MV-4-11 (cell line): ENCODE data around the gene CDK6.
"Not testable (repeated sequence)": the region's sequence is repeated elsewhere in the genome, so short reads cannot be mapped to it uniquely, and the experiment has no call there.

Experiments used
- DNase-seq: peaks from one replicate; lab custom pipeline; 2025; lab: John Stamatoyannopoulos, UW

Gene CDK6

DNA sequence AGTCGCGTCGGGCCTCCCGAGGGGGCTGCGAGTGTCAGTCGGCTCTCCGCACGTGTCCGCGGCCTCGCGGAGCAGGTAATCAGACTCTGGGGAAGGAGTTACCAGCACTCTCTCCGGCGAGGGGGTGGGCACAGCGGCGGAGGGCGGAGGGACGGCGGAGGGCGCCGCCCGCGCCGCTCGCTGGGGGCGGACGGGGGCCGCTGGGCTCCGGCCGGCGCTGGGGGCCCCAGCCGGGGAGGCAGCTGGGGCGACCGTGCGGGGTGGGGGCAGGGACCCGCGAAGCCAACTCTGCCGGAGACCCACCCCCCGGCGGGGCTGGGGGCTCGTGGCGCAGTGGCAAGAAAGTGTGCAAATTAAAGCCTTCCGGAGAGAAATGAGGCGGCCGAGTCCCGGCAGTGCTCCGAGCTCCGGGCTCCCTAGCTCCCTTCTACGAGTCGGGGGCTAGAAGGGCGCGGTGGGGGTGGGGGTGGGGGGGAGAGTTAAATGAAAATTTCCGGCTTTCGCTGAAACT, at the start of gene CDK6:
CDK6 (minus strand) TSS at position 85 of the 511 bp plus-strand sequence. CDS start 3,250 bp downstream, outside the sequence.
- DNase-seq: no peak

DNA sequence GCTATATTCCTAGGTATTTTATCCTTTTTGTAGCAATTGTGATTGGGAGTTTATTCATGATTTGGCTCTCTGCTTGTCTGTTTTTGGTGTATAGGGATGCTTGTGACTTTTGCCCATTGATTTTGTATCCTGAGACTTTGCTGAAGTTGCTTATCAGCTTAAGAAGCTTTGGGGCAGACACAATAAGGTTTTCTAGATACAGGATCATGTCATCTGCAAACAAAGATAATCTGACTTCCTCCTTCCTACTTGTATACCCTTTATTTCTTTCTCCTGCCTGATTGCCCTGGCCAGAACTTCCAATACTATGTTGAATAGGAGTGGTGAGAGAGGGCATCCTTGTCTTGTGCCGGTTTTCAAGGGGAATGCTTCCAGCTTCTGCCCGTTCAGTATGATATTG, 49.7 kb upstream of the CDK6 start:
- DNase-seq: not testable (repeated sequence)

DNA sequence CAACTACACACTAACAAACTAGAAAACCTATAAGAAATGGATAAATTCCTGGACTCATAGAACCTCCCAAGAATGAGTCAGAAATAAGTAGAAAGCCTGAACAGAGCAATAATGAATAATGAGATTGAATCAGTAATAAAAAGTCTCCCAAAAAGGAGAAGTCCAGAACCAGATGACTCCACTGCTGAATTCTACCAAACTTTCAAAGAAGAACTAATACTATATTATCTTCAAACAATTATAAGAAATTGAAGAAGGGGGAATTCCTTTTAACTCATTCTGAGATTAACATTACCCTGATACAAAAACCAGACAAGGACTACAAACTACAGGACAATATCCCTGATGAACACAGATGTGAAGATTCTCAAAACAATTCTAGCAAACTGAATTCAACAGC, 47.8 kb upstream of the CDK6 start:
- no peak for DNase-seq

DNA sequence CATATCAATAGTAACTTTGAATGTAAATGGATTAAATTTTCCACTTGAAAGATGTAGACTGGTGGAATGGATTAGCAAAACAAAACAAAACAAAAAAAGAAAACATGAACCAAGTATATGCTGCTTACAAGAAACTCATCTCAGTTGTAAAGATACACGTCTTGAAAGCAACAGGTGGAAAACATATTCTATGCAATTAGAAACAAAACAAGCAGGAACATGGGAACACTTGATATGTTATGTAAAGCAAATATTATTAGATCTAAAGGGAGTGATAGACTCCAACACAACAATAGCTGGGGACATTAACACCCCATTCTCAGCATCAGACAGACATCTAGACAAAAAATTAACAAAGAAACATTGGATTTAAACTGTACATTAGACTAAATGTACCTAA, 46.4 kb upstream of the CDK6 start:
- DNase-seq: no peak

DNA sequence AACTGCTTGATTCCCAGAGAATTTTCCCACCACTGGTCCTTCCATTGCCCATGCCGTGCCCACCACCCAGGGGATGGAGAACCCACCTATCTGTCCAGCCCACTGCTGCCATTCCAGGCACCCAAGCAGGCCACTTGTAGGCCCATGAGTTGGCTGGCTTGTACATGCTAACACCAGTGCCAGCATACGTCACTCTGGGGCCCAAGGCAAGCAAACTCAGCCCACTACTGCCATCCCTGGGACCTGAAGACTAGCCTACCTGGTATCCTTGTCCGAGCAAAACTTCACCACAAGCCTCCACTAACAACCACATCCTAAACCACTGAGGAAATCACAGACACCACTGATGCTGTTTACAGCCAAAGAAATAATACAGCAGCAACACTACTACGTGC, 44.7 kb upstream of the CDK6 start:
- DNase-seq: no peak

DNA sequence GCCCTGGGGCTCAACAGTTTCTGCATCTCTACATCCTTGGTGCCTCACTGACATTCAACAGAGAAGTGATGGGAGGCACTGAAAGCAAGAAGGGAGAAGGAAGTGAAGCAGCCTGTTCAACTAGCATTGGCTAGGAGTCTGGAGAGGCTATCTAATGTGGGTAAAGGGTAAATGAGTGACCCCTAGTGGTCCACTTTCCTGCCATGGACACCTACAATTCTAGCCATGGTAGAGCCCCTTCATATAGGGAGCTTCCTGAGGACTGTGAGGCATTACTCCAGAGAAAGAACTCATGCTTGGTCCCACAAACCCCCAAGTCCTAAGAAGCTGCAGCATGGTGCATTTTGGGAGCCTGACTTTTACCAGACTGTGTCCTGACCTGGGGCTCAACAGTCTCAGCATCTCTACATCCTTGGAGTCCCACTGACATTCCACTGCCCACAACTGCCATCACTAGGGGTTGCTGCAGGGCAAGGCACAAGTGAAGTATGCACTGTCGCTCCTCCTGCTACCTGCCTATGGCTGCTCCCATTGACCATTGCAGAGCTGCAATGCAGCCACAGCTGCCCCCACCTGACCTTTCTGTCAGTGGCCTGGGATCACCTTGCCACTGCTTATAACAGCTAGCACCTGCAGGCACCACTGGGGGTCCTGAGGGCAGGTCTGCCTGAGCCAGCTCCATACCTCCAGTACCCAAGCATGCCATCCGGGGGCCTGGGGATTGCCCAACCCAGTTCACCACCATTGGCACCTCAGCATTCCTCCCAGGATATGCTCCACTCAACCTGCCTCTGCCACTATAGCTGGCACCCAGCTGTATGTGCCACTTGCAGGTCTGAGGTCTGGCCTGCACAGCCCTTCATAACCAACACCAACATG, 44.1 kb upstream of the CDK6 start:
- no peak for DNase-seq

DNA sequence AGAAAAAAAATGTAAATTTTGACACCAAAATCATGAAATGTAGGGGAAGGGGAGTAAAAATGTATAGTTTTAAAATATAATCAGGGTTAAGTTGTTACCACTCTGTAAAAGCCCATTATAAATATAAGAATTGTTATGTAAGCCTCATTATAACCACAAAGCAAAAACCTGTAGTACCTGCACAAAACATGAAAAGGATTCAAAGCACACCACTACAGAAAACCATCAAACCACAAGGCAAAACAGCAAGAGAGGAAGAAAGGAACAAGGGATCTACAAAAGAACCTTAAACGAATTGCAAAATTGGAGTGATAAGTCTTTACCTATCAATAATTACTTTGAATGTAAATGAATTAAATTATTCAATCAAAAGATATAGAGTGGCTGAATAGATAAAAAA, 41.0 kb upstream of the CDK6 start:
- DNase-seq: no peak

DNA sequence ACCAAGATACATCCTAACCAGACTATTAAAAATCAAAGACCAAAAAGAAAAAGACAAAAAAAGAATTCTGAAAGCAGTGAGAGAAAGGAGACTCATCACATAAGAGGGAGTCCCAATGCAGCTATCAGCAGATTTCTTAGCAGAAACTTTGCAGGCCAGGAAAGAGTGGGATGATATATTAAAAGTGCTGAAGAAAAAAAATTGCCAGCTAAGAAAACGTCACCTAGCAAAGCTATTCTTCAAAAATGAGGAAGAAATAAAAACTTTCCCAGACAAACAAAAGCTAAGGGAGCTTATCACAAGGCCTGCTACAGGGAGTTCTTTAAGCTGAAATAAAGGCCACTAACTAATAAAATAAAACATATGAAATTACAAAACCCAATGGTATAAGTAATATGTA, 40.5 kb upstream of the CDK6 start:
- DNase-seq: no peak

DNA sequence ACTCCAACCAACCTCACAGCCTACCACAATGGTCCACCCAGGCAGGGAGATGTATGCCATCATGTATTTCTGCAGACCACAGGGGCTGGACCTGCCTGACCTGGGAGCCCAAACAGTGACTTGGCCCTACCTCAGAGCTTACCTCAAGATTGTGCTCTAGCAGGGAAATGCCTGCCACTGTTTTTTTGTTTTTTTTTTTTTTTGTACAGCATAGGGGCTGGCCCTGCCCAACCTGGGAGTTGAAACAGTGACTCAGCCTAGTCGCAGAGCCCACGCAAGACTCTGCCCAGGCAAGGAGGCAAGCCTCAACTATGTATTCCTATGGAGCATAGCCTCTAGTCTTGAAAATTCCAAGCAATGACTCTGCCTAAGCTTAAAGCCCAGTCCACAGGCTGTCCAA, 39.3 kb upstream of the CDK6 start:
- DNase-seq: no peak

DNA sequence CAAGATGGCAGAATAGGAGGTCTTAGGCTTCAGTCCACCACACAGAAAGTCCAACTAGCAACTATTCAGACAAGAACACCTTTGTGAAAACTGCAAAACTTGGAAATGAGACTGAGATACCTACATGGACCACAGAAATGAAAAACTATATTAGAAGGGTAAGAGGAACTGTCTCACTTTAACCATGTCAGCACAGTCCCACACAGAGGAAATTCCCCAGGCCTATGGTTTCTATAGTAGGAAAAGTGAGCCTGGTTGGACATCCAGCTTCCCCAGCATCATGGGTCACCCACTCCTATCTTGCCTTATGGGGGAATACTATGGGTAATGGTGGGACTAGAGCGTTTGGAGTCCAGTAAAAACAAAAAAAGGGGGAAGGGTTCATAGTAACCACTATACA, 38.8 kb upstream of the CDK6 start:
- no peak for DNase-seq

DNA sequence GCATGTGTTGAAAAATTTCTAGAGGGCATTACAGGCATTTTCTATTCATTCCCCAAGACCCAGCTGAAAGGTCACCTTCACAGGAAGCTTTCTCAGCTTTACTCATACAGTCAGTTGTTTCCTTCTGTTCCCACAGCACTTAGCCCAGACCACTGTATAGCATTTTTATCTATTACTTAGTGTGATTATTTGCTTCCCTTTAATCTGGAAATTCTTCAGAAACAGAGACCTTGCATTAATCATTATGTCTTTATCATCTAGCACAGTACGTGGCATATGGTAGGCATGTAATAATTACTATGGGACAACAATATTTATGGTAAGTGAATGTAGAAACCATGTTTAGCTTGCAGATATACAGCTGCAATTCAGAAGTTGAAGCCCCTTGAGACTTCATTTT, 38.2 kb upstream of the CDK6 start:
- DNase-seq: no peak

DNA sequence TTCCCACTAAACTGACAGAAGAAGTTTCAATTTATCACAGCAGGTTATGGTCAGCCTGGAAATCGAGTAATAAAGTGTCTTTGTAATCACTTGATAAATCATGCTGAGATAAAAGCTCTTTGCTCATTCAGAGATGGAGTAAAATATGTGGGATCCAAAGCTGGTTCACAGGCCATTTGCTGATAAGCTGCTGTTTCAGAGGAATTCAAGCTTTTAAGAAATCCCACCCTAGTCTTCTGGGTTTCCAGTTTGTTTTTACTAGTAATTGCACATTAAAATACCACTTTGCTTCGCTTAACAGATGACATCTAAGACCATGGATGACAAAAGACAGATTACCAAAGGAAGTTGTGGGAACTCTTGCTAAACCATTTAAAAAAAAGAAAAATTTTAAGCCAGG, 37.4 kb upstream of the CDK6 start:
- peak; percentile 9 for DNase-seq

DNA sequence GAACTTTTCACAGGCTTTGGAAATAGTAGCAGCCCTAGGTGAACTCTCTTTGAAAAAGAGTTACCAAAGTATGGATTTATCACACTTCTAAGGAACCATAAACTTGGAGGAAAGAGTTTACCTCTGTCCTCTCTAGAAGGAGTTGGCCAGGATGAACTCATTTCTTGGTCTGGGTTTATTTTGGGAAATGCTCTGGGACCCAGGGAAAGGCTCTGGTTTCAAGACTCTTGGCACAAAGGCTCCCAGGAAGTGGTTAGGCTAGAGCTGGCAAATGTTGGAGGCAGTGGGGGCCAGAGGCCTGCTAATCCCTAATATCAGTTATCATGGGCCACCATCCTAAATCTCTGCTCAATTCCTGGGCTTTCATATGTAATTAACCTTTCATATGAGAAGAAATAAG, 36.3 kb upstream of the CDK6 start:
- no peak for DNase-seq

DNA sequence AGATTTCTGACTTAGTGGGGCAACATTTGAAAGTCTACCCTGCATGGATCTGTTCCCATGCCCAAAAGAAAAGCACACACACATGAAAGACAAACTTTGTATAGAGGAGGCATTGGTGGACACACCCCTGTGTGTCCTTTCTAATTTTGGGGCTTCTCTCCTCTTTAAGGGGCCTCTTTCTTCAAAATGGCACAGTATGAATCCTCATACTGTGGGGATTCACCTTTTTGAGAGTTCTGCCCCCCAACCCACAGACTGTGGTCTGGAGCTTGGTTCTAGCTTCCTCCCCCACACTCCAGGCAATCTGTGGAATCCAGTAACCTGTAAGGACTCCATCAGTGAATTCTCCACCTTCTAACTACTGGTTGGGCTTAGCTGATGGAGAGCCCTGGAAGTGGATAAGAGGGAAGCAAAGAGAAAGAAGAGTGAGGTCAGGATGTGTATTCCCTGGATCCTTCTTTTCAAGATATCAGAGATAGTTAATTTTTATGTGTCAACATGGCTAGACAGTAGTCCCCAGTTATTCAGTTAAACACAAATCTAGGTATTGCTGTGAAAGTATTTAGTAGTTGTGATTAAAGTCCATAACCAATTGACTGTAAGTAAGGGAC, 32.4 kb upstream of the CDK6 start:
- no peak for DNase-seq

DNA sequence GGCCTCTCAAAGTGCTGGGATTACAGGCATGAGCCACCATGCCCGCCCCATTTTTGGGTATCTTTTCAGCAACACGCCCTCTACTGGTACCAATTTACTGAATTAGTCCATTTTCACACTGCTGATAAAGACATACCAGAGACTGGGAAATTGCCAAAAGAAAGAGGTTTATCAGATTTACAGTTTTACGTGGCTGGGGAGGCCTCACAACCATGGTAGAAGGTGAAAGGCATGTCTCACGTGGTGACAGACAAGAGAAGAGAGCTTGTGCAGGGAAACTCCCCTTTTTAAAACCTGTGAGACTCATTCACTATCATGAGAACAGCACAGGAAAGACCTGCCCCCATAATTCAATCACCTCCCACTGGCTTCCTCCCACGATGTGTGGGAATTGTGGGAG, 27.8 kb upstream of the CDK6 start:
- not testable (repeated sequence) for DNase-seq

DNA sequence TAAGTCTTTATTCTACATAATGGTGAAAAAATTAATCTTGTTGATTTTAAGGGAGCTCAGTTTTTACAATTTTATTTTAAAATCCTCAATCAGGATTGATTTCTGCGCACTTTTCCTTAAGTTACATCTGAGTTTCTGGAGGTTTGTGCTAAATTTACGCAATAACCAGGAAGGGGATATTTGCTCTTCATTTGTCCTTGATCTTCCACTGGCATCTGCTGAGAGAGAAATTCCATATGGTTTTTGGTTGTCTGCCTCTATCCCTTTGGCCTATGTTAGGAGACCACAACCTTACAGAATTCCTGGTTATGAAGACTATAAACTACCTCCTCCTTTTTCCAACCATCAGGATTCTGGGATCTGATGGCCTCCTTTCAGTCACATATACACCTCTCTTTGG, 20.1 kb upstream of the CDK6 start:
- DNase-seq: no peak

DNA sequence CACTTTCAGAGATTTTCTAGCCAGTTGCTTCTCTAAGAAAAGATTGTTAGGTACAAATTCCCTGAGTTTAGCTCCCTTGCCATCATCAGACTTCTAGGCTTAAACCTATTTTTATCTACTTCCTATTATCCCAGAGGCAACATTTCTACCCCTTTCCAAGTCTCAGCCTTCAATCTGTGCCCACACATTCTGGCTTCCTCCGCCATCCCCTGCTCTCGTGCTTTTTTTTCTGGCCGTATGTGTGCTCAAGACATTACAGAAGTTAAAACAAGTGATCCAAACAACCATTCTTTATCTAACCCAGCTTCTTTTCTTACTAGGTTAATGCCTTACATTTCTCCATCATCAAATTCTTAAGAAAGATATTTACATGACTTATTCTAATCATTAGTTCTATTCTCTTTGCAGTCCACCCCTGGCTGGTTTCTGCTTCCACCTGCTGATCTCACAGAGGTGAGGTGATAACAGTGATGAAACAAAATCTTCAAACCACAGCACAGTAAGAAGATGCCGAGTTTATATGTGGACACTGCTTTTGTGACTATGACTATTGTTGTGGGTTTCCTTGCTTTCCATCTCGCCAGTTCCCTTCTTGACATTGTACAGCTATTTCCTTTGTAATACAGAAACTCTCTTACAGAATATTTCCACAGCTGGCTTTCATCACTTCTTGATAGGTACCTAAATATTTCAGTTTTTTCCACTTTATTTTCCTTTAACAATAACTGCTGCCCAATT, 18.3 kb upstream of the CDK6 start:
- DNase-seq: no peak

DNA sequence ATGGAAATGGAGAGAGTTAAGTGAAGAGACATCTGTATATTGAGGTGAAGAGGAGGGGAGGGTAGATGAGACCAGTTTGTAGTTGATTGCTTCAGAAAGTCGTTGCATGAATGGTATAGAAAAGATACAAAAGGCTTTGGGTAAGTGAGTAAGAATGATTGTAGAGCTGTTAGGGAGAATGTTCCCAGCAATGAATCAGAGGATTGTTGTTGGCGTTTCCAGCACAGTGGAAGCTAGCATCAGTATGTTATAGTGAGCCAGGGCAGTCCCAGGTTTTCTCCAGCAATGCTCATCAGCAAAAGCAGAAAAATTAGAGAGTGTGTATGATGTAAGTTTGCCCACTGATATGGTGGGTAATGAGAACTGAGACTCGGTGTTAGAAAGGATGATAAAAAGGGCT, 15.4 kb upstream of the CDK6 start:
- DNase-seq: no peak

DNA sequence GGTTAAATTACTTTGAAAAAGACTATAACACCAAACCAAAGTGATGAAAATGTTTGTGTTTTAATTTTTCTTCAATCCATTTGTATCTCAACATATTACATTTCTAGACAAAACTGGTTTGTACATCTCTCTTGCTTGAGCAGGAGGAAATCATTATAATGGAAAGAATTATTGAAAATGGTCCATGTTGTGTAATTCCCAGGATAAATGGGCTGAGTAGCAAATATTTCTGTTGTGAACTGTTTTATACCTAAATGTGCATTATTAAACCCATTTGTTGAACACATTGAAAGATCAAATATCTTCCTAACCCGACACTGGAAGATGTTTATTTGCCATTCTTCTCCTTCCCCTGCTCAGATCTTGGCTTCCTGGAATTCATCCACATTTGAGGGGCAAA, 14.1 kb upstream of the CDK6 start:
- DNase-seq: no peak

DNA sequence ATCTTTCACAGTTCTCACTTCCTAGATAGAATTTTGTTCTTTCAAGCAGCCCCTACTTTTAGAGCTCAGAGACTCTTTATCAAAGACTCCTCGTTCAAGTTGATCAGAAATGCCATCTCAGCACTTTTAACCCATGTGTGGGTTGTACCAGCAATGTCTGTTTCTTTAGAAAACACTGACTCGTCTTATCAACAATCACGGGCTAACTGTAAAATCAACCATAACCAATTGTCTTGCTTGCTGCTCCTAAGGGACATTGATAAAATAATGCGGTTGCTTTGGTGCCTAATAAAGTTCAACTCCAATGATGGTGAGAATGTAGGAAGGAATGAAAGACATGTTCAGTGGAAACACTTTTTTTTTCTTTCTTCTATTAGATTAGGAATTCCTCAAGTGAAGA, 12.9 kb upstream of the CDK6 start:
- DNase-seq: no peak

DNA sequence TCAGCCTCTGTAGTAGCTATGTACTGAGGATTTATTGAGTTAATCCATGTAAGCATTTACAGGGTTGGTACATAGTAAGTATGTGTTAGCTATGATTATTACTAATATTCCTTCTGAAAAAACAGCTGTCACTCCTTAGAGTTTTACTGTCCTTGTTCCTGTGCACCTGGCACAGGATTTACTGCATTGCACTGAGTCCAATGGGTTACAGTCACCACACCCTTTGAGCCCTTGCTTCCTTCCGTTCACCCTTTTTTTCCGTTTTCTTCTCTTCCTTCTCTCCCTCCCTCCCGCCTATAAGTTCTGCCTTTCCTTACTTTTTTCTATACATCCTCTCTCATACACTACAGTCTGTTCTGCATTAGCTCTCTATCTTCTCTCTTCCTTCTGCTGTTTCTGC, 12.5 kb upstream of the CDK6 start:
- DNase-seq: no peak

DNA sequence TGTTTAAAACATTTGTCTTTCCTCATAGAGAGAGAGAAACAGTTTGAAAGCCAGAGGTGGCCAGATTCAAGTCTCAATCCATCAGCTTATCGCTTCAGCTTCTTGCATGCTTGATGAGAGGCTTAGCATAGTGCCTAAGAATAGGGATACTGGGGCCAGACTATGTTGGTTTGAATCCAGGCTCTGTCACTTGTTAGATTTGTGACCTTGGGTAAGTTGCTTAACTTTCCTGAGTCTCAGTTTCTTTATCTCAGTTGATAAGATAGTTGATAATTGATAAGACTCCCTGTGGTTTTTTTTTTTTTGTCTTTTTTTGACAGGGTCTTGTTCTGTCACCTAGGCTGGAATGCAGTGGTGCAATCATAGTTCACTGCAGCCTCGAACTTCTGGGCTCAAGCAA, 12.1 kb upstream of the CDK6 start:
- no peak for DNase-seq

DNA sequence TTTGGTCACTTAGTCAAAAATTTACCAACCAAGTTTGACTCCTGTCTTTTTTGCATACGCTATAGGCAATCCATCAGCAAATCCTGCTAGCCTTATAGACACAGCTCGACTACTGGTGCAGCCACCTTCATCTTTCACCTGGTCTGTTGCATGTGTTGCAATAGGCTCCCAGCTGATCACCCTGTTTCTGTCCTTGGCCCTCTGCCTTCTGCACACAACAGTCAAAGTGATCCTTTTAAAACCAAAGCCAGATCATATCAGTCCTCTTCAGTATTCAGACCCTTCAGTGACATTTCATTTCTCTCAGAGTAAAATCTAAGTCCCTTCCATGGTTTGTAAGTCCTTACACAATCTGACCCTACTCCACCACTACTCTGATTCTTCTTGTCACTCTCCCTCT, 10.9 kb upstream of the CDK6 start:
- no peak for DNase-seq
